SK-MEL-5 (cell line): ENCODE results near the gene CDC25B. TPM values are rescaled to one million over a fixed set of nuclear protein-coding genes. Genes with fewer than 3 reads are reported as not detected.
A peak's percentile ranks its signal among the peaks of the same experiment; 100 is the strongest.
"Not testable (repeated sequence)": the region's sequence is repeated elsewhere in the genome, so short reads cannot be mapped to it uniquely, and the experiment has no call there.

Experiments
- DNase-seq: peaks from one replicate; pipeline ENCODE4 v3.0.0-alpha.2; 2016; ENCODE audit warnings: low read depth, low spot score
- in situ Hi-C: cut with HindIII; loops from 2 replicates; pipeline ENCODE4 v1.10.0; 2016; ENCODE audit warnings: low sequenced_read_pairs, high pct_unique_total_duplicates, low pct_unique_long_range_greater_than_20kb
- total RNA-seq: library from RNA; depleted of rRNA; stranded (reverse); fragments of >200 nt; shearing (Covaris generic); gene quantifications from 2 replicates; pipeline ENCODE4 v1.2.3, GENCODE V29; 2014; rRNA removed

CDC25B gene
- total RNA-seq, 1 experiment from 2014 or later: 60.7 TPM

DNA sequence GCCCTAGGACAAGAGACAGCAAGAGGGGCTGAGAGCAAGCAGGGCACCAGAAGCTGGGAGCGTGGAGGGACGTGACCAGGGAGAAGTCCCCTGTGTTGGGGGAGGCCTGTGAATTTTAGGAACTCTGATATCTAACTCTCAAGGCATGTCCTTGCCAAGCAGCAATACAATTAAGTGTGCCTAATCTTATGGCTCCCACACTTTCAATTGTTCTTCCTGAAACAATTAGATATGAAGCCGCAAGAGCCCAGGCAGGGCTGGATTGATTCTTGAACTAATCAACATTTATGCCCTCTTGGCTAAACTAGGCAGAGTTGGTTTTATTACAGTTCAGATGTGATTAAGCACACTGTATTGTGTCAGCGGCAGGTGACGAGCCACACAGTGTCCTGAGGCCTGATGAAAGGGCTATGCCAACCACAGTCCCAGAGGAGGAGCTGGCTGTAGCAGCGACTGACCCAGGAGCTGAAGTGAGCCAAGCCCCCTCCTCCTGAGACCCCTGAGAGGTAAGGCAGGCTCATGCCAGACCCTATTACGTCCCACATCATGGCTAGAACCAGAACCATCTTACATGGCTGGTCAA lies 46.3 kb downstream of the CDC25B start:
- DNase-seq: no peak
- in situ Hi-C loops: no loop called here

GRCh38 chr20:3843490-3843889 lies 47.4 kb downstream of the CDC25B start:
- peak; percentile 61 for DNase-seq
- in situ Hi-C loops: no loop called here

DNA sequence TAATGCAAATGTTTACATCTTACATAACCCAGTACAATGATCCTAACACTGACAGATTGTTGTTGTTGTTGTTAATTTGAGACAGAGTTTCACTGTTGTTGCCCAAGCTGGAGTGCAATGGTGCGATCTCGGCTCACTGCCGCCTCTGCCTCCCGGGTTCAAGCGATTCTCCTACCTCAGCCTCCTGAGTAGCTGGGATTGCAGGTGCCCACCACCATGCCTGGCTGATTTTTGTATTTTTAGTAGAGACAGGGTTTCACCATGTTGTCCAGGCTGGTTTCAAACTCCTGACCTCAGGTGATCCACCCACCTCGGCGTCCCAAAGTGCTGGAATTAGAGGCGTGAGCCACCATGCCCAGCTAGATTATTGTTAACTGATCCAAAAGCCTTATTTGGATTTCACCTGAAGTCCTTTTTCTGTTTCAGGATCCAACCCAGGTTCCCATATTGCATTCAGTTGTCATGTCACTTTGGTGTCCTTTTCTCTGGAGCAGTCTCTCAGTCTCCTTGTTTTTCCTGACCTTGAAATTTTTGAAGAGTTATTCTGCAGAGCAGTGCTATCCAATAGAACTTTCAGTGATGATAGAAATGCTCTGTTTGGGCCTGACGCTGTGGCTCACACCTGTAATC lies 48.0 kb downstream of the CDC25B start:
- DNase-seq, in situ Hi-C loops: not testable (repeated sequence)

- DNase-seq: no peak
- in situ Hi-C loops: no loop called here
Observed at GRCh38 chr20:3846378-3846739, 50.2 kb downstream of the CDC25B start.

- in situ Hi-C loops: no loop called here
- peak; percentile 80 for DNase-seq
Observed at GRCh38 chr20:3846740-3847428, 50.8 kb downstream of the CDC25B start, which contains the start of gene MAVS. TSS of gene MAVS (plus strand) at chr20:3846834. CDS start at chr20:3854625, 7,791 bp downstream.

DNA sequence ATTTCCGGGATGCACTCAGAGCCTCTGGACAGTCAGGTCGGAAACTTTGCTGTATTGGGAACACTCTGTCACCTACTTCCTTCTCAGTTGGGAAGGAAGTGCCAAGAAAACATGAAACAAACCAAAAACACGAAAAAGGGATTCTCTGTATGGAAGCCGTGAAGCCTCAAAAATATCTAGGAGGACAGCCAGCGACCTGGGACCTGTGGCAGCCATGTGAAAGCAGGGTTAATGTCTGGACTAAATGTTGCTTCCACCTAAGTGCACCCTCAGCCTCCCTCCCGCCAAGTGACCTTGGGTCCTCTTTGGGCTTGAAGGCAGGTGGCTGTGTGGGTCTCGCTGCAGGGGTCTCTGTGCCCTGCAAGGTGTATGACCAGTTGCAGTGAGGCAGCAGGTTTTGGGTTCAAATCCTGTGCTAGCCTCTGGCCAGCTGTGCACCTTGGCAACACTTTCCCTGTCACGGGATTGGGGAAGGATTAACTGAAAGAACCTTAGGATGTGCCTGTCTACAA lies 51.4 kb downstream of the CDC25B start:
- in situ Hi-C loops: no loop called here

GRCh38 chr20:3848565-3848964 lies 52.5 kb downstream of the CDC25B start:
- DNase-seq: no peak
- in situ Hi-C loops: no loop called here

More for the DNA sequence above, 51.4 kb downstream of the CDC25B start:
- DNase-seq: no peak

- no peak for DNase-seq
- in situ Hi-C loops: no loop called here
Observed at GRCh38 chr20:3854462-3854871, 58.4 kb downstream of the CDC25B start.

Other genes with a start within 250 kb of the CDC25B start
- gene GFRA4, start 132.9 kb upstream of the CDC25B start, total RNA-seq: not detected in 2 replicates
- gene ADAM33, start 114.3 kb upstream of the CDC25B start, total RNA-seq: not detected in 2 replicates
- not detected in 2 replicates for gene SIGLEC1, start 83.7 kb upstream of the CDC25B start, total RNA-seq
- 0.21 TPM in 1 of 2 replicates, not detected in the other for gene HSPA12B, start 63.6 kb upstream of the CDC25B start, total RNA-seq
- gene ADISSP, start 28.6 kb upstream of the CDC25B start, total RNA-seq: 63.5 and 69.7 TPM in 2 replicates
- gene SPEF1, start 14.9 kb upstream of the CDC25B start, total RNA-seq: 0.40 TPM in 1 of 2 replicates, not detected in the other
- gene CENPB, start 9.6 kb upstream of the CDC25B start, total RNA-seq: 107 and 115 TPM in 2 replicates
- 27.0 and 29.2 TPM in 2 replicates for gene AP5S1, start 24.2 kb downstream of the CDC25B start, total RNA-seq
- gene MAVS, start 50.5 kb downstream of the CDC25B start, total RNA-seq: 23.9 and 27.0 TPM in 2 replicates
- 62.8 and 63.7 TPM in 2 replicates for gene PANK2, start 93.1 kb downstream of the CDC25B start, total RNA-seq
- 9.4 and 11.8 TPM in 2 replicates for gene RNF24, start 219.2 kb downstream of the CDC25B start, total RNA-seq